Hepatocyte (in vitro differentiated cells): ENCODE measurements around the gene ERBB4. TPM values are rescaled to one million over a fixed set of nuclear protein-coding genes. Genes with fewer than 3 reads are reported as not detected.

Experiments
- DNase-seq: peaks from one replicate; pipeline ENCODE4 v3.0.0-alpha.2; 2016; ENCODE audit warnings: low spot score
- H2AFZ ChIP-seq: fragments of 200-600 bp; sonication (generic); 2 replicates; pipeline ENCODE4 v1.6.0; 2016; ENCODE audit warnings: antibody characterized with exemption, mild to moderate bottlenecking
- H3K27ac ChIP-seq: fragments of 200-600 bp; sonication (generic); 2 replicates; pipeline ENCODE4 v1.5.1; 2016; ENCODE audit warnings: mild to moderate bottlenecking
- H3K27me3 ChIP-seq: fragments of 200-600 bp; sonication (generic); 2 replicates; pipeline ENCODE4 v1.6.1; 2016
- H3K36me3 ChIP-seq: fragments of 200-600 bp; sonication (generic); replicated peaks from 2 replicates; pipeline ENCODE4 v1.5.1; 2016; ENCODE audit warnings: low read depth; ENCODE audit not compliant: insufficient read depth
- H3K4me1 ChIP-seq: fragments of 200-600 bp; sonication (generic); 2 replicates; pipeline ENCODE4 v1.5.1; 2016; ENCODE audit warnings: mild to moderate bottlenecking, moderate library complexity; ENCODE audit not compliant: insufficient read depth
- H3K4me2 ChIP-seq: fragments of 200-600 bp; sonication (generic); 2 replicates; pipeline ENCODE4 v1.6.0; 2016
- H3K4me3 ChIP-seq: fragments of 200-600 bp; sonication (generic); 2 replicates; pipeline ENCODE4 v1.5.1; 2016; ENCODE audit warnings: mild to moderate bottlenecking
- H3K79me2 ChIP-seq: fragments of 200-600 bp; sonication (generic); 2 replicates; pipeline ENCODE4 v1.6.0; 2017; ENCODE audit warnings: mild to moderate bottlenecking
- H3K9me2 ChIP-seq: fragments of 200-600 bp; sonication (generic); replicated peaks from 2 replicates; pipeline ENCODE4 v1.6.0; 2017; ENCODE audit warnings: mild to moderate bottlenecking; ENCODE audit not compliant: insufficient read depth
- H3K9me3 ChIP-seq: fragments of 200-600 bp; sonication (generic); 2 replicates; pipeline ENCODE4 v1.5.1; 2016; ENCODE audit warnings: low read depth, mild to moderate bottlenecking
- H4K20me1 ChIP-seq: fragments of 200-600 bp; sonication (generic); 2 replicates; pipeline ENCODE4 v1.6.0; 2016; ENCODE audit warnings: mild to moderate bottlenecking; ENCODE audit not compliant: insufficient read depth, poor library complexity, severe bottlenecking
- CTCF ChIP-seq: fragments of 200-600 bp; sonication (generic); IDR thresholded peaks from 2 replicates; pipeline ENCODE4 v1.5.1; 2016; ENCODE audit warnings: antibody characterized with exemption, mild to moderate bottlenecking; ENCODE audit not compliant: poor library complexity
- EZH2 ChIP-seq: fragments of 200-600 bp; sonication (generic); IDR thresholded peaks from 2 replicates; pipeline ENCODE4 v1.6.1; 2016; ENCODE audit warnings: antibody characterized with exemption, mild to moderate bottlenecking, borderline replicate concordance
- EZH2phosphoT487 ChIP-seq: fragments of 200-600 bp; sonication (generic); IDR thresholded peaks from one replicate; pipeline ENCODE4 v1.6.1; 2018; ENCODE audit warnings: antibody characterized with exemption, mild to moderate bottlenecking, low read depth, moderate library complexity; ENCODE audit not compliant: unreplicated experiment, severe bottlenecking
- WGBS: methylation state at CpG from one replicate; pipeline ENCODE4 v1.1.6; 2016; ENCODE audit warnings: low lambda C conversion rate; ENCODE audit errors: missing lambda C conversion rate; 5-methylcytosine and 5-hydroxymethylcytosine counted together
- polyA plus RNA-seq: library from polyadenylated mRNA; unstranded; fragments of >200 nt; fragmentation: Nextera tagmentation; extraction: Ambion mirVana; gene quantifications from 2 replicates; pipeline ENCODE4 v1.2.1, GENCODE V29; 2016
- total RNA-seq: library from RNA; depleted of rRNA; stranded (reverse); fragments of >200 nt; gene quantifications from 2 replicates; pipeline ENCODE4 v1.2.3, GENCODE V29; 2014

Gene ERBB4
- total and polyA plus RNA-seq, 2 experiments from 2014 or later: 3.4 to 3.9 TPM

- Histone ChIP-seq H4K20me1 (no peaks in the 10 kb centered on the region), H3K27ac (no peak overlapping the region), H3K4me3 (no peak overlapping the region), H3K36me3 (no peaks in the 10 kb centered on the region), H3K9me3 (no peaks in the 10 kb centered on the region), H2AFZ (no peak overlapping the region), H3K4me1 (no peaks in the 10 kb centered on the region), H3K79me2 (no peaks in the 10 kb centered on the region), H3K9me2 (no peaks in the 10 kb centered on the region), H3K27me3 (no peaks in the 10 kb centered on the region), H3K4me2 (no peak overlapping the region)
- no peak for DNase-seq
- WGBS: 58% methylated on average over 2 of the region's 2 CpGs
- no peak for TF ChIP-seq EZH2
- TF ChIP-seq EZH2phosphoT487: no peak
Measured at GRCh38 chr2:212117926-212118325, 420.7 kb downstream of the ERBB4 start.

DNA sequence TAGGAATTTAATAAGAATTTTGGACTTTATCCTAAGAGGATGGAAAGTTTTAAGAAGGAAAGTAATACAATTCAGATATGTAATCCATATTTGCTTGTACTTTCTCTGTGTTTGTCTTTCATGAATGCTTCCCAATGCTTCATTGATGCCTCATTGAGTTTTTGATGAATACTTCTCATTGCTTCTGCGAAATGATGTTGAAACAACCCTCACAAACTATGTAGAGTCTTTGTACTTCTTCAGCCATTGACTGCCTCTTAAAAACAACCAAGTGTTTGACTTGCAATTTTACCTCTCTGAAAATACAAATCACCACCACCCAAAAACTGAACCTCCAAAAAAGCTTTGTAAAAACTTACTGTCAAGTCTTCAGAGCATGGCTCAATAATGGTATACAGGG is 424.1 kb downstream of the ERBB4 start:
- TF ChIP-seq EZH2: no peak
- no peak overlapping the region for H3K27ac ChIP-seq
- no peaks in the 10 kb centered on the region for H3K9me3 ChIP-seq
- H3K9me2 ChIP-seq: no peaks in the 10 kb centered on the region
- H3K4me3 ChIP-seq: no peak overlapping the region
- 96% methylated on average over 1 of the region's 1 CpG for WGBS
- no peaks in the 10 kb centered on the region for H3K79me2 ChIP-seq
- H3K27me3 ChIP-seq: no peaks in the 10 kb centered on the region
- no peak for DNase-seq
- no peaks in the 10 kb centered on the region for H3K4me1 ChIP-seq
- no peak overlapping the region for H3K4me2 ChIP-seq
- no peak overlapping the region for H2AFZ ChIP-seq
- H4K20me1 ChIP-seq: no peaks in the 10 kb centered on the region
- H3K36me3 ChIP-seq: no peaks in the 10 kb centered on the region

GRCh38 chr2:212112401-212112800 is 426.2 kb downstream of the ERBB4 start:
- no peaks in the 10 kb centered on the region for H3K9me3 ChIP-seq
- H3K36me3 ChIP-seq: no peaks in the 10 kb centered on the region
- no peak for DNase-seq
- H2AFZ ChIP-seq: no peak overlapping the region
- H3K79me2 ChIP-seq: no peaks in the 10 kb centered on the region
- no peaks in the 10 kb centered on the region for H3K4me1 ChIP-seq
- 90% methylated on average over 3 of the region's 3 CpGs for WGBS
- TF ChIP-seq CTCF (no peak), EZH2phosphoT487 (no peak), EZH2 (no peak)
- no peaks in the 10 kb centered on the region for H3K27me3 ChIP-seq
- H3K9me2 ChIP-seq: no peaks in the 10 kb centered on the region
- H3K27ac ChIP-seq: no peak overlapping the region
- no peak overlapping the region for H3K4me2 ChIP-seq
- H4K20me1 ChIP-seq: no peaks in the 10 kb centered on the region
- no peak overlapping the region for H3K4me3 ChIP-seq

- Histone ChIP-seq H3K79me2 (no peaks in the 10 kb centered on the region), H2AFZ (no peak overlapping the region), H3K27me3 (no peaks in the 10 kb centered on the region), H4K20me1 (no peaks in the 10 kb centered on the region), H3K36me3 (no peaks in the 10 kb centered on the region), H3K9me2 (no peaks in the 10 kb centered on the region), H3K4me1 (no peaks in the 10 kb centered on the region), H3K4me2 (no peak overlapping the region), H3K9me3 (no peaks in the 10 kb centered on the region), H3K27ac (no peak overlapping the region), H3K4me3 (no peak overlapping the region)
- DNase-seq: peak; percentile 19
- TF ChIP-seq EZH2 (no peak), EZH2phosphoT487 (no peak), CTCF (no peak)
- WGBS: 48% methylated on average over 7 of the region's 7 CpGs
Measured at GRCh38 chr2:212109792-212110680, 428.6 kb downstream of the ERBB4 start.
